GM13977 (cell line): ENCODE results near the gene GAREM2.

Source experiments
- DNase-seq: peaks from one replicate; pipeline ENCODE4 v3.0.0; 2012; ENCODE audit warnings: low spot score
- CTCF ChIP-seq: IDR thresholded peaks from 2 replicates; pipeline ENCODE4 v1.5.1; 2012; ENCODE audit warnings: mild to moderate bottlenecking, control low read depth; ENCODE audit not compliant: insufficient read depth; ENCODE audit errors: extremely low read depth, missing control alignments
- in situ Hi-C: fragments of 300-500 bp; cut with MboI; formaldehyde crosslinking; loops from one replicate; pipeline ENCODE4 v1.12.0; 2022; ENCODE audit warnings: low sequenced_read_pairs, low pct_unique_long_range_greater_than_20kb, mixed read lengths, inconsistent platforms; ENCODE audit not compliant: unreplicated experiment

The GAREM2 gene

GRCh38 chr2:26185954-26186770 is 13.3 kb downstream of the GAREM2 start:
- no peak for TF ChIP-seq CTCF
- in situ Hi-C loops: no loop called here

GRCh38 chr2:26187114-26187513 is 14.2 kb downstream of the GAREM2 start:
- TF ChIP-seq CTCF: no peak
- in situ Hi-C loops: no loop called here
- peak; percentile 13 for DNase-seq

More at GRCh38 chr2:26185954-26186770, 13.3 kb downstream of the GAREM2 start:
- peak; percentile 25 for DNase-seq

- no peak for TF ChIP-seq CTCF
- no peak for DNase-seq
- in situ Hi-C loops: no loop called here
Measured at GRCh38 chr2:26187537-26188104, 14.7 kb downstream of the GAREM2 start.

GRCh38 chr2:26189123-26189522 is 16.2 kb downstream of the GAREM2 start:
- no peak for DNase-seq
- no peak for TF ChIP-seq CTCF
- in situ Hi-C loops: no loop called here

- no peak for TF ChIP-seq CTCF
- no peak for DNase-seq
- in situ Hi-C loops: no loop called here
Measured at GRCh38 chr2:26189751-26190150, 16.9 kb downstream of the GAREM2 start.

- in situ Hi-C loops: no loop called here
- TF ChIP-seq CTCF: no peak
- no peak for DNase-seq
Measured at GRCh38 chr2:26190369-26190768, 17.5 kb downstream of the GAREM2 start.
